ENCODE data around the gene PCDH9.
"Not testable (repeated sequence)": the region's sequence is repeated elsewhere in the genome, so short reads cannot be mapped to it uniquely, and the experiment has no call there.

Gene PCDH9

GRCh38 chr13:67123165-67123564 lies 107.0 kb downstream of the PCDH9 start:
- no peak for DNase-seq

- DNase-seq, result no peak
Measured at GRCh38 chr13:67122251-67122650, 107.9 kb downstream of the PCDH9 start.

DNA sequence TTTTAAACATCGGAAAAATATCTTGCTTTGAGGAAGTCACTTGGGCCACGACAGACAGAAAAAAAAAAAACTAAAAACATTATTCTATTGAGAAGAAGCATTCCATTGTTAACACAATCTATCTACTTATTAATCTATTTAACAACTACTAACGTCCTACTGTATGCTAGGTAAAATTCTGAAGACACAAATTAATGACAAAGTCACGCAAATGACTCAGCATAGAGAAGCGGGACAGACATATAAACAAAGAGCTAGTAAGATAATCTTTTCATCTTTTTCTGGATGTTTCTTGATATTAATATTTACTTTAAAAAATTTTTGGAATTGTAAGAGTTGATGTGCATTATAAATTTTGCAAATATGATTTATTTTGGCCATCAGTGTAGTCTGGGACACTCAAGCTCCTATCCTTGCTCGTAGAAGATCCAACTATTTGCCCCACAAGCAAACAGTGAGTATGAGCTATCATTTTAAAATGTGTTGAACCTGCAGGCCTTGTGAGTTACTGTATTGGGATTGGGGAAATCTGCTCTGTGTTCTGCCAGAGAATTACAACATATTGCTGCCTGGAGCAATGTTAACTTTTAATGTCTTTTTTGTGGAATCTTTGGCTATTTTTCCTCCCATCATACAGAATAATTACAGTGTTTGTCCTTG lies 109.1 kb downstream of the PCDH9 start:
- no peak for DNase-seq

DNA sequence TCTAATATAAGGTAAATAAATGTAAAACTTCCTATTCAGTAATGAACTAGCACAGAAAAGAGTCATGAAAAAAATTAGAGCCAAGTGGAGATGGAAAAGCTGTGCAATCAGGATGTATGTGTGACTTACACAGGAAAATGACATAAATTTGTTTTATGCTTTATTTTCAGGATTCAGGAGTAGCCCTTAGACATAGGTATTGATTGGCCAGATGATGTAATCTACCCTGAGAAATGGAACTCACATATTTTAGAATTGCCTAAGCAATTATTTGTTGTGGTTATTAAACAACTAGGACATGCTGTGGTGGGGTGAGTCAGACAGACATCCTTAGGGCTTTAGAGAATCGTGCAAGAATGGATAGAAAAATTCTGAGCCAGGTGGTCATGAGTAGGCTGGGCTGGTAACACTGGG lies 110.6 kb downstream of the PCDH9 start:
- DNase-seq, result no peak

DNA sequence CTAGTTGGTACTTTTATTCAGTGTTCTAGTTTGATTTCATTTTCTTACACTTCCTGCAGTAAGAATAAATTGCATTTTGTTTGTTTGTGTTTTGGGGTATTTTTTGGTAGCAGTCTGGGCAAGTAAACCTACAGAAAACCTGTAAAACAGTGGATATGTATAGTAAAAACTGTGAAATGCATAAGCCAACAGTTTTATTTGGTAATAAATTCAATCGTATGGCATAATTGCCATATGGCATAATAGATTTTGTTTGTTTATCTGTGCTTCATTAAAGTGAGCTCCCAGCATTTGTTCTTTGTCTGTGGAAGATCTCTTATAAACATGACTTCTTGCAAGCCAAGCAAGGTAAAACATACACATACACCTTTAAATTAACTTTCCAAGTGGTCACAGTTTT lies 111.9 kb downstream of the PCDH9 start:
- DNase-seq, result no peak

DNA sequence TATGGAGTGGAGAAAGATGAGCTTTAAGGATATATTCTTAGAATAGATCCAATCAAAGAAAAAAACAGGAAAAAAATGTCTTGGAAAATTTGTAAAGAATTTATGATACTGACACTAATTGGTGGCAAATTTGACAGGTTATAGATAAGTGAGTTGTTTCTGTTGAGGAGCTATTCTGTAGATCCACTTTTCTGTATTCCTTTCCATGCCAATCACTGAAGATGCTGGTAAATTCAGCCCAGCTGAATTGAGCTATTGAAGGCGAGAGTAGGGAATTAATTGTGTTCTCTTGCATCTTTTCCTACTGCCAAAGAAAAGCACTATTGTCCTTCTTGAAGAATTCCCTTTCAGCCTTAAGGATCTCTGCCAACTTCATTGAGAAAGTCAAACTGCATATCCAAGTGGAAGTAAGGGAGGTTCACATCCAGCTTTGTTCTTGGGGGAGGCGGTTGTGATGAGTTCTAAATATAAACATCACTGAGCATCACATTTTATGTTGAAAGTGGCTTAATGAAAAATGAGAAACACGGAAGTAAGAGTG lies 113.1 kb downstream of the PCDH9 start:
- DNase-seq, result no peak

- DNase-seq, result no peak
Measured at GRCh38 chr13:67107979-67108378, 122.2 kb downstream of the PCDH9 start.

- no peak for DNase-seq
Measured at GRCh38 chr13:67106502-67107057, 123.6 kb downstream of the PCDH9 start.

- DNase-seq, result no peak
Measured at GRCh38 chr13:67101730-67102467, 128.2 kb downstream of the PCDH9 start.

DNA sequence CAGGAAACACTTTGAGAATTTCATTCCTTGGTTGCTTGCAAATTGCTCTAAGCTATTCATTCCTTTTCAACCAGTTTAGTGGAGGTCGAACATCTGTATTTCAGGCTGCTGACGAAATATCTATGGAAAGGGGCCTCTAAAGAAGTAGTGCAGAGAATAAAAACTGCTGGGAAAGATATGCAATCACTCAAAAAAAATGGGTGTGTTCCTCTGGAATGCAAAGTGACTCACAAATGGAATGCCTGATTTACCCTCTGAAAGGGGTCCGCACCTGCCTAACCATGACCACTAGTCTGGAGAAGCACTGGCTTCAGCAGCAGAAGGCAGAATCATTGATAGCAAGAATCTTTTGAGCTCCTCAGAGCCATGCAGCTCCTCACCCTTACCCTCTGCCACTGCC lies 129.4 kb downstream of the PCDH9 start:
- DNase-seq, result no peak

DNA sequence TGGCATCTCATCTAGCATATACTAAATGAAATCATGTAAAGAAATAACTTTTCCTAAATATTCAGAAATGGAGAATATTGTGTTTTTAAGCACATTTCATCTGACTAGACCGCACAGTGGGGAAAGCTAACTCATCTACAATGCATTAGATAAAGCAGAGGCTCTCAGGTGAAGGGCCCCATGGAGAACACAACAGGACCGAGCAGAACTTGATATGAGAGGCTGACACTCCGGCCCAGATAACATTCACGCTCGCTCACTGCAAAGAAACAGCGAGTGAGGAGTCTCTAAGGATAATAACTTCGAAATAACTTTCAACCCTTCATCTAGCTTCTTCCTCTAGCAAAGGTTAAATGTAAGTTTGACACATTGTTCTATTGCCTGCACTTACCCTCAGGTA lies 130.6 kb downstream of the PCDH9 start:
- DNase-seq, result no peak

DNA sequence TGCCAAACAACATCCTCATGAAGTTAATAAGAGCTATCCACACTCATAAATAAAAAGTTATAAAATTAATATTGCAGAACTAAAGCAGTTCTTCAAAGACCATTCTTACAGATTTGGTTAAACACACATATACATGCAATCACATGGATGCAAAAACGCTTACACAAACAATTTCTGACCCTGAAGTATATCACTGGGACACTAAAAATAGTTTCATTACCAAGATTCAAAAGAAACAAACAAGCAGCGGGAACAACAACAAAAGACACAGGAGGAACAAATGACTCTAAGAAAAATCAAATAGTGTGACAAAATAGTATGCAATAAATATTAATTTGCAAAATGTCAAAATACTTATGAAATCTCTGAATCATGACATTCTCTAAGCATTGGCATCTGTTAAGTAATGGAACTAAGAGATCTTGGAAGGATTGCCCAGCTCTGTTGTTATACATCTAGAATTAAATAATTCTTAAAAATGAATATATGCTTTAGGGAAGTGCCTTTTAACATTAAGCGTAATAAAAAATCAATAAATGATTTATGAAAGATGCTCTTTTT lies 132.2 kb downstream of the PCDH9 start:
- DNase-seq, result no peak

DNA sequence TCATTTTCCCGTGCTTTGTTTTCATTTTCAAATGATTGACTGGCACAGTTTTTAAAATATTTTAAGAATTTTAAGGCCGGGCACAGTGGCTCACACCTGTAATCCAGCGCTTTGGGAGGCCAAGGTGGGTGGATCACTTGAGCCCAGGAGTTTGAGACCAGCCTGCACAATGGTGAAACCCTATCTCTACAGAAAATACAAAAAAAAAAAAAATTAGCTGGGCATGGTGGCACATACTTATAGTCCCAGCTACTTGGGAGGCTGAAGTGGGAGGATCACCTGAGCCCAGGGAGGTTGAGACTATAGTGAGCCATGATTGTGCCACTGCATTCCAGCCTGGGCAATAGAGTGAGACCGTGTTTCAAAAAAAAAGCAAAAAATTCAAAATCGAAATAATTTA lies 133.2 kb downstream of the PCDH9 start:
- DNase-seq, result not testable (repeated sequence)

DNA sequence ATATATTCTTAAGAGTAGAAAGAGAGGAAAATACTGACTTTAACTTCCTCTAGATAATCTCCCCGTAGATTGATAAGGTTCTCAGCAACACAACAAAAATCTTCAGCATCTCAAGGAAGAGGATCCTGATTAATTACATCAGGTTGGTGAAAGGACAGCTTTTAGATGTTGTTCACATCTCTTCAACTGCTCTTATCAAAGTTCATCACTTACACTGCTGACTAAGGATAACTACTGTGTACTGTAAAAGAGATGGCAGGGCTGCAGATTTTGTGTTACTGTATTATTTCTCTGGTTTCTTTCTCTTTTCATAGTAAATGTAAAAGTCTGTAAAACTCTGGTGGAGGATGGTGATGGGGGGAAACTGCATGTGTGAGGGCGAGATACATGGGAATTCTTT lies 133.7 kb downstream of the PCDH9 start:
- no peak for DNase-seq

DNA sequence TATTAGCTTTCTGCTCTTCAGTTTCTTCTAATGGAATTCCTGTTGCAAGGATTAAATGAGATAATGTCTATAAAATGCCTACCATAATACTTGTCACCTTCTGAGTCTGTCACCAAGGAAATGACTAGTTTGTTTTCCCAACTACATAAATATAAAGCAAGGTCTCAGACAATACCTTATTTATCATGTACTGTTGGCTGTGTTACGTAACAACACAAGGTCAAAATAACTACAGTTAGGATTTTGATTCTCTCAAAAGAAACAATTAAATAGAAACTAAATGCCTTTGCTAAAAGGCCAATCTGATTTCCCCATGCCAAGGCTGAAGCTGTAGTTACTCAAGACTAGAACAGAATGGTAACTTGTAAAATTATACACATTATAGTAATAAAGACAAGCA lies 134.5 kb downstream of the PCDH9 start:
- no peak for DNase-seq

DNA sequence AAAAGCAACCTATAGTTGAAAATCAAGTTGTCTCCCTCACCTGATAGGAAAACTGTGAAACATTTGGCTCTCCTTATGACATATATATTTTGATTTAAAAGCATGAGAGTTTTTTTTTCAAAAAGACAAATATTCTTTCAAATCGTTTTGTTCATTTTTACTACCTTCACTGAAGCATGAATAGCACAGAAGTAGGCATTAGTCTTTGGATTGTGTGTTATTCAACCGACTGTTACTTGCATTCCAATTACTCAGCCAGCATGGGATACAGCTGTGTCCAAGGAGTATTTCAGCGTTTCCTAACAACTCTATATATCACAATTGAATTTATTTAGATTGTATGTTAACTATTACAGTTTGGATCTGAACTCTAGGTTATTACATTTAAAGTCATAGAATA lies 135.2 kb downstream of the PCDH9 start:
- DNase-seq, result no peak

DNA sequence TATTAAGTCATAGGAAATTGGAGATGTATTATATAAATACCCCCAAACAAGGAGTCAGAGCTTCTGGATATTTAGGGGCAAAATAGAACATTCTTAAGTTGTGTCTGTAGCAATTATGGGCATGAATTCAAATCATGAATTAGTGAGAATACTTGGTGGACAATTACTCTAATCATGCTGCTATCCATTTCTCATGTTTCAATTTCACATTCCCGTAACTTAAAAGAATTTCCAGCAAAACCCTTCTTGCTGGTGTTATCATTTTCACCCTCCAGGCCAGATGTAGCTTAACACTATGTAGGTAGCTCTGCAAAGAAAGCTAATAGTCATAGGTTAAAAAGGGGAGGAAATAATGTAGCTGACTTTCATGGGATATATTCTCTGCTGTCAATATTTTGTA lies 136.1 kb downstream of the PCDH9 start:
- no peak for DNase-seq

GRCh38 chr13:67091603-67092002 lies 138.5 kb downstream of the PCDH9 start:
- no peak for DNase-seq

- no peak for DNase-seq
Measured at GRCh38 chr13:67090856-67091255, 139.3 kb downstream of the PCDH9 start.

DNA sequence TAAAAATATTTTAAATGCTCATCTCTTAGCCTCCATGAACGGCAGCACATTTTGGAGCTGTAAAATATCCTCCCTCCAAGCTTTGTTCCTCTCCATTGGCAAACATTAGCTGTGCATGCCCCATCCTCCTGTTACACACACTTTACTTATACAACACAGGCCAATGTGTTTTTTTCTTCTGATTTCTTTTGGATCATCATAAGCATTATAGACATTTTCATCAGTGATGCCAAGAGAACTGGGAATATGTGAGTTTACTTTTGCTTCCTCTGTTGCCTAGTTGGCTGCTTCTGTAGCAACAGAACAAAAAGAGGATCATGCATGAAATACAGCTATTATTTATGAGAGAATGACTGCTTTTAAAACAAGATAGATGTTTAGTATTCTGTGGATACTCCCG lies 142.6 kb downstream of the PCDH9 start:
- DNase-seq, result no peak

DNA sequence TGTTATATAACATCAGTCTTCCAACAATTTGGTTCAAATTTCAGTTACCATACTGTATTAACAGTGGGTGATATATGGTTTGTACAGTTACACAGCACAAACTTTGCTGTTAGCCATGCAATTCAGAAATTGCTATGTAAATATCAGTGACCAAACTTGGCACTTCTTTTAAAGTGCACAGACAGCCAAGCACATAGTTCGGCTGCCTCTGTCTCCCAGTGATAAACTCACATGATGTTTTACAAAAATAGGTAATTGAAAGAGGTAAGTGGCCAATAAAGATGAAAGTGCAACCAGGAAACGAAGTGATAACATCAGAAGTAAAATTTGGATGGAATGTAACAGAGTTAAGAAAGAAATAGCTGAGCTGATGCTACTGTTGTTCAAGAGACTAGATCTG lies 143.9 kb downstream of the PCDH9 start:
- no peak for DNase-seq

GRCh38 chr13:67084066-67084465 lies 146.1 kb downstream of the PCDH9 start:
- DNase-seq, result no peak

DNA sequence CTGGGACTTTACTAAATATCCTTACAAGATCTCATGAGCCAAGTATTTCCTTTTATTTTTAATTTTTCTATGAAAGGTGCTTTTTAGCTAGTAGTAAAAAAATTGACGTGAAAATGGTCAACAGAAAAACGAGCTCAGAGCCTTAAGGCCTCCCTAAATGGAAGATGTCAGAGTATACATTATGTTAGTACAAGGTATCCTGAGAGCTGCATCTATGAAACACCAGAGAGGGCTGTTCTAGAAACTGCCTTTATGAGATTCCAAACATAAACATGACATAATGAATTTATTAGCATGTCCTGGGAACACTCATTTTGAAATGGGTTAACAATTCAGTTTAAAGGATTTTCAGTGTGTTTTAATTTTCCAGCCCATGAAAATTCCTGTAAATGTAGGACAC lies 146.6 kb downstream of the PCDH9 start:
- no peak for DNase-seq

- no peak for DNase-seq
Measured at GRCh38 chr13:67080351-67080750, 149.8 kb downstream of the PCDH9 start.

Data from CD4-positive, alpha-beta T cell treated with Interleukin-1 beta for 1 hour (primary cell).